GM12872 (cell line): ENCODE results near the gene ZNF180.

ENCODE experiments used
- TF ChIP-seq, protein P1 (sequence below): IDR thresholded peaks from 3 replicates; pipeline ENCODE4 v1.5.1; 2011; ENCODE audit warnings: low read depth, mild to moderate bottlenecking, low read length, moderate library complexity; ENCODE audit not compliant: insufficient read depth

Gene ZNF180

DNA sequence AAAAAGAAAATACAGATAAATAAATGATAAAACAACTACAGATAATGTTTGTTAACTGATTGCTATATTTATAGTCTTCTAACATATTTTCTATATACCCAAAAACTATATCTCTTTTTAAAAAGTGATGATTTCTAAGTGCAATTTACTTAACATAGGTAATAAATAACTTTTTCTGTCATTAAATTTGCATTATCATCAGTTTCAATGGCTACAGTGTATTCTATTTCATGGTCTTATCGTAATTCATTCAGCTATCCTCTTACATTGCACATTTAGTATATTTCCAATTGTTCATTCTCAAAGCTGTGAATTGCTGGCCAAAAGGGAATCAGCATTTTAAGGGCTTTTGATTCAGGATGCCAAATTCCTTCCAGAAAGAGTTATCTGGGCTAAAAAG is 3.6 kb downstream of the ZNF180 start:
- TF ChIP-seq, protein P1, sequence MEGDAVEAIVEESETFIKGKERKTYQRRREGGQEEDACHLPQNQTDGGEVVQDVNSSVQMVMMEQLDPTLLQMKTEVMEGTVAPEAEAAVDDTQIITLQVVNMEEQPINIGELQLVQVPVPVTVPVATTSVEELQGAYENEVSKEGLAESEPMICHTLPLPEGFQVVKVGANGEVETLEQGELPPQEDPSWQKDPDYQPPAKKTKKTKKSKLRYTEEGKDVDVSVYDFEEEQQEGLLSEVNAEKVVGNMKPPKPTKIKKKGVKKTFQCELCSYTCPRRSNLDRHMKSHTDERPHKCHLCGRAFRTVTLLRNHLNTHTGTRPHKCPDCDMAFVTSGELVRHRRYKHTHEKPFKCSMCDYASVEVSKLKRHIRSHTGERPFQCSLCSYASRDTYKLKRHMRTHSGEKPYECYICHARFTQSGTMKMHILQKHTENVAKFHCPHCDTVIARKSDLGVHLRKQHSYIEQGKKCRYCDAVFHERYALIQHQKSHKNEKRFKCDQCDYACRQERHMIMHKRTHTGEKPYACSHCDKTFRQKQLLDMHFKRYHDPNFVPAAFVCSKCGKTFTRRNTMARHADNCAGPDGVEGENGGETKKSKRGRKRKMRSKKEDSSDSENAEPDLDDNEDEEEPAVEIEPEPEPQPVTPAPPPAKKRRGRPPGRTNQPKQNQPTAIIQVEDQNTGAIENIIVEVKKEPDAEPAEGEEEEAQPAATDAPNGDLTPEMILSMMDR = no peak

DNA sequence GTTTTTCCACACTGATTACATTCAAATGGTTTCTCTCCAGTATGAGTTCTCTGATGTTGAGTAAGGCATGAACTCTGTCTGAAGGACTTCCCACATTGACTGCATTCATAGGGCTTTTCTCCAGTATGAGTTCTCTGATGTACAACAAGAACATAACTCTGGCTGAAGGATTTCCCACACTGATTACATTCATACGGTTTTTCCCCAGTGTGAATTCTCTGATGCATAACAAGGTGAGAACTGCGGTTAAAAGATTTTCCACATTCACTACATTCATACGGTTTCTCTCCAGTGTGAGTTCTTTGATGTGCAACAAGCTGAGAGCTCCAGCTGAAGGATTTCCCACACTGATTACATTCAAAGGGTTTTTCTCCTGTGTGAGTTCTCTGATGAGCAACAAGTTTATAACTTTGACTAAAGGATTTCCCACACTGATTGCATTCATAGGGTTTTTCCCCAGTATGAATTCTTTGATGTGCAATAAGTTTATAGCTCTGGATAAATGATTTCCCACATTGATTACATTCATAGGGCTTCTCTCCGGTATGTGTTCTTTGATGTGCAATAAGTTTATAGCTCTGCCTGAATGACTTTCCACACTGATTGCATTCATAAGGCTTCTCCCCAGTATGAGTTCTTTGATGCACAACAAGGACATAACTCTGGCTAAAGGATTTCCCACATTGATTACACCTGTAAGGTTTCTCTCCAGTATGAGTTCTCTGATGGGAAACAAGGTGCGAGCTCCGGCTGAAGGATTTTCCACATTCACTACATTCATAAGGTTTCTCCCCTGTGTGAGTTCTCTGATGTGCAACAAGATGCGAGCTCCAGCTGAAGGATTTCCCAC is 23.5 kb downstream of the ZNF180 start:
- TF ChIP-seq, protein P1 = no peak

GRCh38 chr19:44455100-44455499 is 45.2 kb downstream of the ZNF180 start:
- TF ChIP-seq, protein P1 = no peak

GRCh38 chr19:44452367-44452766 is 48.0 kb downstream of the ZNF180 start:
- TF ChIP-seq, protein P1 = no peak

- TF ChIP-seq, protein P1 = no peak
Measured at GRCh38 chr19:44451687-44452086, 48.6 kb downstream of the ZNF180 start.

GRCh38 chr19:44447916-44448674 is 52.2 kb downstream of the ZNF180 start, which contains the start of gene ZNF229:
Gene ZNF229, minus strand, starts transcription at chr19:44448472. Its CDS starts 5,625 bp downstream, at chr19:44442847.
- TF ChIP-seq, protein P1 = no peak

DNA sequence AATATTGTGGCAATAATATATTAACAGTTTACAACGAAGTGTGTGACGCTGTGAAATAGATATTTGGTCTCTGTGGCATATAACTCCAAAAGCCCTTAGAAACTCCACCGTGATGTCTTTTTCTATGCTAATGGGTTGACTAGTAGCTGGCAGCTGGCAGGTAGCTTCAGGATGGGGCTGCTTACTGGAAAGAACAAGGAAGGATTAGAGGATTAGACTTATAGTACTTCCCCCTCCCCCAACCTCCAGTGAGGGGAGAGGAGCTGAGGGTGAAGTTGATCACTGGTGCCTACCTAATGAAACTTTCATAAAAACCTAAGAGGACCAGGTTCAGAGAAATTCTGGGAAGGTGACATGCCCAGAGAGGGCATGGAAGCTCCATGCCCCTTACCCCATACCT is 61.9 kb downstream of the ZNF180 start:
- TF ChIP-seq, protein P1 = no peak
